Esophagus squamous epithelium (tissue), 5 donors: ENCODE results near the gene DAB1. TPM values are rescaled to one million over a fixed set of nuclear protein-coding genes. Genes with fewer than 3 reads are reported as not detected.

Experiments used
- DNase-seq: peaks from one replicate; lab custom pipeline; 2025; lab: John Stamatoyannopoulos, UW
- H3K27ac ChIP-seq, 4 donors: fragments of 200-600 bp; sonication (generic); one replicate each; pipeline ENCODE4 v1.5.1; 2016 to 2019; ENCODE audit warnings: mild to moderate bottlenecking in 1 of 4
- H3K27me3 ChIP-seq, 4 donors: fragments of 200-600 bp; sonication (generic); 1 replicate in 3 of 4; 2 replicates in 1 of 4; pipeline versions ENCODE4 v1.5.1 to v1.6.0; 2017 to 2021; ENCODE audit warnings: antibody characterized with exemption in 1 of 4
- H3K36me3 ChIP-seq, 3 donors: fragments of 200-600 bp; sonication (generic); one replicate each; pipeline ENCODE4 v1.5.1; 2016 to 2019
- H3K4me1 ChIP-seq, 3 donors: fragments of 200-600 bp; sonication (generic); one replicate each; pipeline ENCODE4 v1.5.1; 2017 to 2019
- H3K4me3 ChIP-seq, 4 donors: fragments of 200-600 bp; sonication (generic); 1 replicate in 3 of 4; 2 replicates in 1 of 4; pipeline ENCODE4 v1.5.1; 2016 to 2019; ENCODE audit warnings: mild to moderate bottlenecking in 2 of 4, moderate library complexity in 1 of 4
- H3K9me3 ChIP-seq, 3 donors: fragments of 200-600 bp; sonication (generic); one replicate each; pipeline ENCODE4 v1.5.1; 2016 to 2019
- CTCF ChIP-seq, 6 experiments: fragments of 450-650 bp in 4 of 6; fragments of 200-600 bp in 2 of 6; sonication (generic) in 2 of 6; IDR thresholded peaks; one replicate each; pipeline ENCODE4 v1.5.1; 2016 to 2019; ENCODE audit warnings: antibody characterized with exemption in 6 of 6, mild to moderate bottlenecking in 4 of 6, moderate library complexity in 4 of 6
- POLR2A ChIP-seq, 4 donors: fragments of 450-650 bp; IDR thresholded peaks; one replicate each; pipeline ENCODE4 v1.6.1; 2017; ENCODE audit warnings: antibody characterized with exemption in 4 of 4, mild to moderate bottlenecking in 4 of 4, moderate library complexity in 3 of 4
- WGBS, 2 donors: methylation state at CpG; one replicate each; pipeline ENCODE4 v1.1.5; 2018; 5-methylcytosine and 5-hydroxymethylcytosine counted together
- intact Hi-C: fragments of 100-400 bp; cut with DNase I; formaldehyde crosslinking; loops from one replicate; pipeline ENCODE4 v1.15.0; 2022
- total RNA-seq, 4 donors: library from RNA; depleted of rRNA; stranded (reverse); fragments of >200 nt; gene quantifications; one replicate each; pipeline ENCODE4 v1.1.0, GENCODE V29; 2016
- donor health status: DM: yes; HTN: yes; CAD: no.

DAB1 gene
- total RNA-seq, 4 donors from 2014 or later, result under 0.01 TPM; not detected in 3

GRCh38 chr1:57061369-57061768 lies 362.5 kb downstream of the DAB1 start:
- no peaks in the 10 kb centered on the region for H3K36me3 ChIP-seq
- intact Hi-C loops, result no loop called here
- no peaks in the 10 kb centered on the region for H3K9me3 ChIP-seq
- no peaks in the 10 kb centered on the region for H3K27me3 ChIP-seq
- no peak overlapping the region for H3K27ac ChIP-seq
- no peak for DNase-seq
- WGBS, 2 donors, result 43 to 63% methylated on average over 1 of the region's 1 CpG
- H3K4me1 ChIP-seq, result no peaks in the 10 kb centered on the region
- H3K4me3 ChIP-seq, result no peak overlapping the region
- TF ChIP-seq POLR2A (IDR thresholded peaks at IDR 0.05), result no peak
- TF ChIP-seq CTCF (IDR thresholded peaks at IDR 0.05), result no peak

GRCh38 chr1:57060451-57060850 lies 363.4 kb downstream of the DAB1 start:
- Histone ChIP-seq H3K9me3 (no peaks in the 10 kb centered on the region), H3K4me1 (no peaks in the 10 kb centered on the region), H3K27me3 (no peaks in the 10 kb centered on the region), H3K36me3 (no peaks in the 10 kb centered on the region), H3K4me3 (no peak overlapping the region), H3K27ac (no peak overlapping the region)
- DNase-seq, result no peak
- WGBS, 2 donors, result 78 to 93% methylated on average over 2 of the region's 3 CpGs
- intact Hi-C loops, result no loop called here
- TF ChIP-seq CTCF (IDR thresholded peaks at IDR 0.05), result no peak
- TF ChIP-seq POLR2A (IDR thresholded peaks at IDR 0.05), result no peak

- 81 to 92% methylated on average over 6 of the region's 6 CpGs for WGBS, 2 donors
- H3K4me1 ChIP-seq, result no peaks in the 10 kb centered on the region
- intact Hi-C loops, result no loop called here
- H3K27me3 ChIP-seq, result no peaks in the 10 kb centered on the region
- H3K27ac ChIP-seq, result no peak overlapping the region
- H3K36me3 ChIP-seq, result no peaks in the 10 kb centered on the region
- DNase-seq, result no peak
- no peak for TF ChIP-seq POLR2A (IDR thresholded peaks at IDR 0.05)
- TF ChIP-seq CTCF (IDR thresholded peaks at IDR 0.05), result no peak
- no peak overlapping the region for H3K4me3 ChIP-seq
- no peaks in the 10 kb centered on the region for H3K9me3 ChIP-seq
These were observed 365.0 kb downstream of the DAB1 start for GRCh38 chr1:57058652-57059501.

GRCh38 chr1:57048856-57049255 lies 375.0 kb downstream of the DAB1 start:
- intact Hi-C loops, result no loop called here
- H3K4me1 ChIP-seq, result no peaks in the 10 kb centered on the region
- no peaks in the 10 kb centered on the region for H3K27me3 ChIP-seq
- no peak overlapping the region for H3K27ac ChIP-seq
- TF ChIP-seq POLR2A (IDR thresholded peaks at IDR 0.05), result no peak
- H3K9me3 ChIP-seq, result no peaks in the 10 kb centered on the region
- H3K36me3 ChIP-seq, result no peaks in the 10 kb centered on the region
- WGBS, 2 donors, result 66 to 76% methylated on average over 9 of the region's 9 CpGs
- DNase-seq, result no peak
- H3K4me3 ChIP-seq, result no peak overlapping the region

- Histone ChIP-seq H3K4me3 (no peak overlapping the region), H3K27me3 (no peaks in the 10 kb centered on the region), H3K9me3 (no peaks in the 10 kb centered on the region), H3K27ac (no peak overlapping the region), H3K4me1 (no peaks in the 10 kb centered on the region), H3K36me3 (no peaks in the 10 kb centered on the region)
- no peak for TF ChIP-seq CTCF (IDR thresholded peaks at IDR 0.05)
- no peak for TF ChIP-seq POLR2A (IDR thresholded peaks at IDR 0.05)
- no peak for DNase-seq
- intact Hi-C loops, result no loop called here
- WGBS, 2 donors, result 23 to 44% methylated on average over 1 of the region's 1 CpG
These were observed 377.4 kb downstream of the DAB1 start for GRCh38 chr1:57046462-57046861.
